CD4-positive, alpha-beta T cell treated with Interleukin-10 for 1 hour (primary cell): Measurements from ENCODE around the gene MFSD1.

Experiments used
- DNase-seq: peaks from one replicate; pipeline ENCODE4 v3.0.0-alpha.2; 2020

MFSD1 gene

DNA sequence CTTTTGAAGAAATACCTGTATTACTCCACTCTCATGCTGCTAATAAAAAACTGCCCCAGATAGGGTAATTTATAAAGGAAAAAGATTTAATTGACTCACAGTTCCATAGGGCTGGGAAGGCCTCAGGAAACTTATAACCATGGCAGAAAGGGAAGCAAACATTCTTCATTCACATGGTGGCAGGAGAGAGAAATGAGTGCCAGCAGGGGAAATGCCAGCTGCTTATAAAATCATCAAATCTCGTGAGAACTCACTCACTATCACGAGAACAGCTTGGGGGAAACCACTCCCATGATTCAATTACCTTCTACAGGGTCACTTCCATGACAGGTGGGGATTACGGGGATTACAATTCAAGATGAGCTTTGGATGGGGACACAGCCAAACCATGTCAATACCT lies 18.7 kb downstream of the MFSD1 start:
- DNase-seq = no peak

- DNase-seq = no peak
Measured at GRCh38 chr3:158821847-158822246, 20.0 kb downstream of the MFSD1 start.

DNA sequence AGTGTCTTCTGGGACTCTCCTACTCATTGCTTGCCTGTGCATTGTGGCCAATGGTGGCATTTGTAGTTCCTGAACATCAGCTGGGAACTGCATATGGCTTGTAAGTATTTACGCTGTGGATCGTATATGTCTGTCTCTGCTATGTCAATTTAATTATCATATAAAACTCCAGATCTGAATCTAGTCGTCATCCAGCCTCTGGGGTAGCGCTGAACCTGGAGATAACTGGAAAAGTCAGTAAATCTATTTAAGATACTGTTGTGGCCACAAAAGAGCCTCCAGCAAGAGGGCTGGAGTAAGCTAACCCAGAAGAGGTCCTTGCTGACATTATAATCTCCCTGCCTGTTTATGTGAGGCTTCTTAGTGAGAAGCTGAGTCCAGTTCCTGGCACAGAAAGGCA lies 21.6 kb downstream of the MFSD1 start:
- no peak for DNase-seq

GRCh38 chr3:158827773-158828172 lies 25.9 kb downstream of the MFSD1 start:
- no peak for DNase-seq

- no peak for DNase-seq
Measured at GRCh38 chr3:158830391-158830790, 28.5 kb downstream of the MFSD1 start.

DNA sequence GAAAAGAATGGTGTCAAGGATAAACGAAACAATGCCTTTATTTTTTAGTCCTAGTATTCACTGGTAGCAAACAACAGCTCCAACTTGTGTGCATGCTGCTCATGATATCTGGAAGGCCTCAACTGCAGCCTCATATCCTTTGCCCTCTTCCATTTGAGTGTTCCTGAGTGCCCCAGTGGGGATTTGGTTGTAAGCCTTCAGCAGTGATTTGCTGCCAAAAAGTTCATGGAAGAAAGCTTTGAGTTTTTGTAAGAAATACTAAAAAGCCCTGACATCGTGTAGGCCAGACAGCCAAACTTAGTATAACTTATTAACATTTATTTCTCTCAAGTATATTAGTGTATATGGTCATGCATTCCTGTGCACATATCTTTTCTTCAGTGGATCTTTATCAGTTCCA lies 30.0 kb downstream of the MFSD1 start:
- no peak for DNase-seq

DNA sequence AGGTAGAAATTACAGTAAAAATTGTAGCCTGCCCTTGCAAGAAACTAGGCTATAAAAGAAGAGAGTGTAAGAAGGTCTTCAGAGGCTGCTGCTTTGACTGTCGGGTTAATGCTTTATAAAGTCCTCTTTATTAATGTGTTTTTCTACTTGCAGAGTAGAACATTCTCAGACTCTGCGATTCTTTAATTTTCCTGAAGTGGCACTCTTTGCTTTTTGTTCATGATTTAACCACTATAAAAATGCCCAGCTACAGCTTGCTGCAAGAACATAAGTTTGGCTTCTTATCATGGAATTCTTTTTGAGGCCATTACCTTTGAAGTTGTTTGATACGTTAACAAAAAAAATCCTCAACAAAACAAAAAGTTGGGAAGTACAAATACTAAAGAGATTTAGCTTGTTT lies 33.8 kb downstream of the MFSD1 start:
- no peak for DNase-seq

DNA sequence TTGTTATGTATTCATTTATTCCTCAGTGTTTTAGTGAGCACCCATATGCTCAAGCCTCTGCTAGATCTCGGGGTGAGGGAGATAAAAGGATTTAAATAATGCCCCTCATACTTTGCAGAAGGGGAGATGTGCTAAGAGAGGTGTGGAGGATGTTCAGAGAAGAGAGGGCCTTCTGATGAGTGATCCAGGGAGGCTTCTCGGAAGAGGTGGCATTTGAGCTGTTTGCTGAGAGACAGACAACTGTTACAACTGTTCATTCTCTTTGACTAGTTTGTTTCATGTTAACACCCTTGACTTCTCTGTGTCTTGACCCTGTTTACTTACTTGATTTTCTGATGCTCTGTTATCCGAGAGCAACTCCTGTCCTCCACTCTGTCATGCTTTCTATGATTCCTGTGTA lies 34.5 kb downstream of the MFSD1 start:
- DNase-seq = no peak

DNA sequence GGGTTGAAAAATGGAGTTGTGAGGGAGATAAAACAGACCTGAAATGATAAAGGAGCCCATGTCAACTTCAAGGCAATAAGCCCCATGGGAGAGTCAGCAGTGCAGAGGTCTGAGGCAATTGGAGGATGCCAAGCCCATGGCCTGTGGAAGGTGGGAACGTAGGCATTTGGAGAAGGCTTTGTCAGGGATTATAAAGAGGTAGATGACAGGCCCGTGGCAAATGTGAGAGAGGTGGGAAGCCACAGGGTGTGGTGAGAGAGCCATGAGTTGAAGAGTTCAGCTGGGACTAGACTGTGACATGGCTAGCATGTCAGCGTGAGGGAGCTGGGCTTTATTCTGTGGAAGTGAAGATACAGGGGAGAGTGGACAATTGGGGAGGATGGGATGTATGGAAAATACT lies 35.4 kb downstream of the MFSD1 start:
- no peak for DNase-seq

GRCh38 chr3:158839966-158840365 lies 38.1 kb downstream of the MFSD1 start:
- DNase-seq = no peak

- DNase-seq = no peak
Measured at GRCh38 chr3:158841387-158841786, 39.5 kb downstream of the MFSD1 start.

DNA sequence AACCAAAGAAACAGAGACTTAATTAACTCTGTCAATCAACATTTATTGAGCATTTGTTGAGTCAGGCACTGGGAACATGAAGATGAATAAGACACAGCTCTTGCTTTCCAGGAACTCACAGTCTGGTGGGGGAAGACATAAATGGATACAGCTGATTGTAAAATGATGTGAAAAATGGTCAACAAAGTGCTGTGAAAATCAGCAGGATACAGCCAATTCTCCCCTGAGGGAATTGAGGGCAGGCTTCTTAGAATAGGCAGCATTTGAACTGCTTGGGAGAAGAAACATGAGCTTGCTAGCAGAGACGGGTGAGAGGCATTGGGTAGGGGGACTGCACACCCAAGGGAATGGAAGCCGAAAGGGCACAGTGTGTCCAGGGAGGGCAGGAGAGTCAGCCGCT lies 41.1 kb downstream of the MFSD1 start:
- DNase-seq = no peak

DNA sequence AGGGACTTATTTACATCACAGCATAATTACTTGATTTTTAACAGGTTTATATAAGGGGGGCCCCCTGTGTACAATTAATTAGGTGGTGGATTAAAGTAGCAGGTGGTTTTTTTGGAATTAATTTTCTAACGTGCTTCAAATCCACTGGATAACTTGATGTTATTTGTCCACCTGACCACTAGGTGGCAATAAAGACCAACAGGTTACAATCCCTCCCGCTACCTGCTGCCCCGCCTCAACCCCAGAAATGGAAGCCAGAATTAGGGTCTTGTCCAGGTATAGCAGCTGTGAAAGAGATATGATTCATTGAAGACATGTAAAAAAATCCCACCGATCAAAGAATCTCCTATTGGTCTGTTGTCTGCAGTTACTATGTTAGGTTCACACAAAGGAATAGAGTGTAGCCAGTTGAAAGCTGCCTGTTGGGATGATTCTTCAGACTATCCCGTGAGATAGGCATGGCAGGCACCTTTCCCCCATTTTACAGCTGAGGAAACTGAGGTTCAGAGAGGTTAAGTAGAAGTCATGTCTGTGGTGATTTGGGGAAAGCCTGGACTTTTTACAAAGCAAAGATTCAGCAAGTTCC lies 44.0 kb downstream of the MFSD1 start:
- DNase-seq = peak; percentile 52

GRCh38 chr3:158846803-158847451 lies 45.1 kb downstream of the MFSD1 start:
- no peak for DNase-seq

- DNase-seq = no peak
Measured at GRCh38 chr3:158847452-158847821, 45.6 kb downstream of the MFSD1 start.

- DNase-seq = no peak
Measured at GRCh38 chr3:158847885-158848284, 46.0 kb downstream of the MFSD1 start.

DNA sequence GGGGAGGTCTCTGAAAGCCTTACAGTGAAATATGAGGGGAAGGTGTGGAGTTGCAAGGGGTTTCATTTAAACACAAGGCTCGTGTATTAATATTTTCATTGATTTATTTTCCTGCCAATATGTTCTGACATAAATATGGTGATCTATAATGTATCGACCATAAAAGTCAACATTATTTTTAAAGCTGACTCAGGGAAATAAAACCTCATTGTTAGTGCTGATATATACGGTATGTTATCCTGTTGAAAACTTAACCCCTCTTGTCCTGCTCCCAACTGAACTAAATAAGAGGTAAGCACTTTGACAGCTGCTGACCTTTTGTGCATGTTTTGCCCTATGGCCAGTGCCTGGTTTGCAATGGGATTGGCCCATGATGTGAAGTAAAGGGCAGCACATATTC lies 47.9 kb downstream of the MFSD1 start:
- DNase-seq = no peak

GRCh38 chr3:158859362-158859761 lies 57.5 kb downstream of the MFSD1 start:
- no peak for DNase-seq

DNA sequence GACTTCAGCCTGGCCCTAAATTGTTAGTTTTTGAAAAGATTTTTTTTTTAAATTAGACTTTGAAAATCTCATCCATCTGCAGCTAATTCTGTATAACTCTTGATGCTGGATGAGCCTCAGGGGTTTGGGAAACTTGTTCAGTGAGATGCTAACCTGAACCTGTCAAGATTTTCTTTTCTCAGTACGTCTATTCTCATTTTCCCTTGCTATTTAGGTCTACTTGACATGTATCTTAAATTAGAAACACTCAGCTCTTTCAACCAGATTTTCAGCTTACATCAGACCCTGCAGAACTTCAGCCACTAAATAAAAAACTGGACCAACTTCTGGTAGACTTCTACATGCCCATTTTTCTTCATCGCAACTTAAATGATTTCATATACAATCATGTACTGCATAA lies 61.4 kb downstream of the MFSD1 start:
- no peak for DNase-seq

GRCh38 chr3:158864492-158864891 lies 62.6 kb downstream of the MFSD1 start:
- no peak for DNase-seq

DNA sequence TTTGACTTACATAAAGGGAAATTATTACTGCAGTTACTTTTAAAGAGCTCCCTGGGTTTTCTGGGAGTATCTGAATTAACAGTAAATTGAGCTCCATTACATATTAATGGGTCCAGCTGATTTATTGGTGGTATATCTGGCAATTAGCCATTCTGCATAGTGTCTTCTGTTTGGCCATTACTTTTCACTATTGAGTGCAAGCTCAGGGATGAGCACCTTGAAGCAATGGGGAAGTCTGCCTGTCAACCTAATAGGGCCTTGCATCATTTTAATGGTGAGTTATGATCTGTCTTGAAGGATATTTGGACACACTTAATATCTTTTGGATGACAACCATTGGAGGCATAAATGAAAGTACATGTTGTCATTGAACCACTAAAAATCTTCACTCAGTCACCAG lies 73.8 kb downstream of the MFSD1 start:
- DNase-seq = no peak
